Measurements from ENCODE around the gene POLR3B. TPM values are rescaled to one million over a fixed set of nuclear protein-coding genes. Genes with fewer than 3 reads are reported as not detected.

POLR3B gene
- total RNA-seq, 1 donor: 11.9 TPM

- Histone ChIP-seq H3K4me2 (ENCODE audit: insufficient read depth, low read length) (no peak overlapping the region), H3K4me1 (ENCODE audit: insufficient read depth, low read length) (peaks cover under 1% of the 10 kb centered on the region), H3K9me3 (ENCODE audit: low read depth, low read length) (no peaks in the 10 kb centered on the region), H2AFZ (ENCODE audit: low read length) (no peak overlapping the region), H3K4me3 (ENCODE audit: insufficient read depth, low read length) (no peak overlapping the region), H4K20me1 (ENCODE audit: insufficient read depth, low read length) (no peaks in the 10 kb centered on the region), H3K79me2 (ENCODE audit: insufficient read depth, low read length) (no peaks in the 10 kb centered on the region), H3K27me3 (ENCODE audit: insufficient read depth, low read length) (peaks cover 4% of the 10 kb centered on the region), H3K27ac (ENCODE audit: low read depth, low read length) (no peak overlapping the region), H3K36me3 (ENCODE audit: insufficient read depth, low read length) (no peaks in the 10 kb centered on the region)
- TF ChIP-seq CTCF (IDR thresholded peaks at IDR 0.05; ENCODE audit: extremely low read depth, low read depth, low read length): no peak
- DNase-seq (ENCODE audit: insufficient read length, low spot score, missing footprints): no peak
Measured at GRCh38 chr12:106348411-106348810, 9.1 kb upstream of the POLR3B start.

GRCh38 chr12:106353175-106353574 lies 4.4 kb upstream of the POLR3B start:
- Histone ChIP-seq H3K9me3 (ENCODE audit: low read depth, low read length) (no peaks in the 10 kb centered on the region), H3K27ac (ENCODE audit: low read depth, low read length) (no peak overlapping the region), H3K36me3 (ENCODE audit: insufficient read depth, low read length) (no peaks in the 10 kb centered on the region), H3K27me3 (ENCODE audit: insufficient read depth, low read length) (peaks cover 4% of the 10 kb centered on the region), H3K79me2 (ENCODE audit: insufficient read depth, low read length) (no peaks in the 10 kb centered on the region), H3K4me2 (ENCODE audit: insufficient read depth, low read length) (no peak overlapping the region), H4K20me1 (ENCODE audit: insufficient read depth, low read length) (no peaks in the 10 kb centered on the region), H2AFZ (ENCODE audit: low read length) (no peak overlapping the region), H3K4me3 (ENCODE audit: insufficient read depth, low read length) (no peak overlapping the region), H3K4me1 (ENCODE audit: insufficient read depth, low read length) (peaks cover 6% of the 10 kb centered on the region)
- no peak for TF ChIP-seq CTCF (IDR thresholded peaks at IDR 0.05; ENCODE audit: extremely low read depth, low read depth, low read length)
- no peak for DNase-seq (ENCODE audit: insufficient read length, low spot score, missing footprints)

- no peak for TF ChIP-seq CTCF (IDR thresholded peaks at IDR 0.05; ENCODE audit: extremely low read depth, low read depth, low read length)
- peak overlapping the region; percentile 93 for H3K4me3 ChIP-seq (ENCODE audit: insufficient read depth, low read length)
- peaks cover 42% of the 10 kb centered on the region for H3K79me2 ChIP-seq (ENCODE audit: insufficient read depth, low read length)
- no peaks in the 10 kb centered on the region for H4K20me1 ChIP-seq (ENCODE audit: insufficient read depth, low read length)
- peak overlapping the region; percentile 99 for H2AFZ ChIP-seq (ENCODE audit: low read length)
- DNase-seq (ENCODE audit: insufficient read length, low spot score, missing footprints): peak; percentile 71
- H3K9me3 ChIP-seq (ENCODE audit: low read depth, low read length): no peaks in the 10 kb centered on the region
- H3K36me3 ChIP-seq (ENCODE audit: insufficient read depth, low read length): no peaks in the 10 kb centered on the region
- peaks cover 12% of the 10 kb centered on the region for H3K4me1 ChIP-seq (ENCODE audit: insufficient read depth, low read length)
- H3K4me2 ChIP-seq (ENCODE audit: insufficient read depth, low read length): peak overlapping the region; percentile 86
- peak overlapping the region; percentile 87 for H3K27ac ChIP-seq (ENCODE audit: low read depth, low read length)
- H3K27me3 ChIP-seq (ENCODE audit: insufficient read depth, low read length): no peaks in the 10 kb centered on the region
Measured at GRCh38 chr12:106358396-106359241, 1.1 kb downstream of the POLR3B start.

GRCh38 chr12:106359646-106360399 lies 2.3 kb downstream of the POLR3B start:
- no peaks in the 10 kb centered on the region for H3K9me3 ChIP-seq (ENCODE audit: low read depth, low read length)
- H3K79me2 ChIP-seq (ENCODE audit: insufficient read depth, low read length): peaks cover 45% of the 10 kb centered on the region
- peaks cover 7% of the 10 kb centered on the region for H3K36me3 ChIP-seq (ENCODE audit: insufficient read depth, low read length)

More at GRCh38 chr12:106359646-106360399, 2.3 kb downstream of the POLR3B start:
- H3K4me2 ChIP-seq (ENCODE audit: insufficient read depth, low read length): no peak overlapping the region
- no peaks in the 10 kb centered on the region for H4K20me1 ChIP-seq (ENCODE audit: insufficient read depth, low read length)
- DNase-seq (ENCODE audit: insufficient read length, low spot score, missing footprints): no peak
- no peak overlapping the region for H3K4me3 ChIP-seq (ENCODE audit: insufficient read depth, low read length)
- no peak overlapping the region for H3K27ac ChIP-seq (ENCODE audit: low read depth, low read length)
- TF ChIP-seq CTCF (IDR thresholded peaks at IDR 0.05; ENCODE audit: extremely low read depth, low read depth, low read length): no peak
- no peaks in the 10 kb centered on the region for H3K27me3 ChIP-seq (ENCODE audit: insufficient read depth, low read length)
- H2AFZ ChIP-seq (ENCODE audit: low read length): no peak overlapping the region
- H3K4me1 ChIP-seq (ENCODE audit: insufficient read depth, low read length): peaks cover 12% of the 10 kb centered on the region
